GM12864 (cell line): ENCODE results near the gene MCM10.

Experiments used
- DNase-seq: peaks from one replicate; pipeline ENCODE4 v3.0.0-alpha.2; 2011; ENCODE audit warnings: low read depth
- H3K4me3 ChIP-seq: 2 replicates; pipeline ENCODE4 v1.5.1; 2011; ENCODE audit warnings: mild to moderate bottlenecking, low read depth, low read length, control low read depth
- CTCF ChIP-seq: IDR thresholded peaks from 2 replicates; pipeline ENCODE4 v1.5.1; 2011; ENCODE audit warnings: low read depth, mild to moderate bottlenecking, moderate library complexity, low read length, control low read depth, inconsistent platforms; ENCODE audit errors: missing control alignments

Gene MCM10

GRCh38 chr10:13120786-13121499, 40.4 kb upstream of the MCM10 start:
- DNase-seq = no peak
- no peak for TF ChIP-seq CTCF
- H3K4me3 ChIP-seq = no peak overlapping the region

GRCh38 chr10:13121500-13121854, 39.9 kb upstream of the MCM10 start:
- H3K4me3 ChIP-seq = no peak overlapping the region
- DNase-seq = no peak
- TF ChIP-seq CTCF = no peak

GRCh38 chr10:13136651-13137050, 24.7 kb upstream of the MCM10 start:
- TF ChIP-seq CTCF = no peak
- DNase-seq = no peak

GRCh38 chr10:13139150-13139549, 22.2 kb upstream of the MCM10 start:
- no peak for DNase-seq
- H3K4me3 ChIP-seq = no peak overlapping the region
- no peak for TF ChIP-seq CTCF

More at GRCh38 chr10:13136651-13137050, 24.7 kb upstream of the MCM10 start:
- no peak overlapping the region for H3K4me3 ChIP-seq

GRCh38 chr10:13139676-13140075, 21.7 kb upstream of the MCM10 start:
- H3K4me3 ChIP-seq = no peak overlapping the region
- no peak for TF ChIP-seq CTCF

GRCh38 chr10:13140627-13141190, 20.6 kb upstream of the MCM10 start:
- H3K4me3 ChIP-seq = no peak overlapping the region
- no peak for TF ChIP-seq CTCF
- DNase-seq = no peak

More at GRCh38 chr10:13139676-13140075, 21.7 kb upstream of the MCM10 start:
- no peak for DNase-seq

GRCh38 chr10:13143766-13144165, 17.6 kb upstream of the MCM10 start:
- no peak for TF ChIP-seq CTCF
- H3K4me3 ChIP-seq = no peak overlapping the region
- DNase-seq = no peak
